ENCODE results near the gene SNTB2. TPM values are rescaled to one million over a fixed set of nuclear protein-coding genes. Genes with fewer than 3 reads are reported as not detected.

SNTB2 gene
- total and polyA plus RNA-seq, 2 donors (not counting 1 experiment from before 2014, with no cell fraction given), result 51.8 to 63.3 TPM

GRCh38 chr16:69316595-69317034, 129.7 kb downstream of the SNTB2 start:
- Histone ChIP-seq H2AFZ (ENCODE audit: low read length) (no peak overlapping the region), H3K4me3 (replicated peaks in 1 of 4; ENCODE audit: control extremely low read depth in 1 of 4, insufficient read depth in 1 of 4, low read depth in 3 of 4, low read length in 4 of 4) (no peak overlapping the region), H3K79me2 (ENCODE audit: control insufficient read depth, insufficient read depth, low read length) (peaks cover 38% of the 10 kb centered on the region), H4K20me1 (ENCODE audit: control insufficient read depth, extremely low read depth, insufficient read depth, low read length) (no peaks in the 10 kb centered on the region), H3K4me1 (ENCODE audit: control insufficient read depth, extremely low read depth, insufficient read depth, low read length) (no peaks in the 10 kb centered on the region), H3K9me3 (ENCODE audit: control insufficient read depth, insufficient read depth, low read depth, low read length) (no peaks in the 10 kb centered on the region), H3K27ac (ENCODE audit: insufficient read depth, low read length) (no peak overlapping the region), H3K9ac (ENCODE audit: insufficient read depth, low read length) (no peak overlapping the region), H3K27me3 (ENCODE audit: control insufficient read depth, insufficient read depth, low read length) (no peaks in the 10 kb centered on the region), H3K4me2 (ENCODE audit: extremely low read depth, insufficient read depth, low read length) (no peak overlapping the region), H3K36me3 (ENCODE audit: control insufficient read depth, insufficient read depth, low read length) (peaks cover 39% of the 10 kb centered on the region)
- TF ChIP-seq CTCF (conservative IDR thresholded peaks at IDR 0.05 in 1 of 2, IDR thresholded peaks at IDR 0.05 in 1 of 2; ENCODE audit: low read depth in 1 of 2, low read length in 2 of 2) (no peak), EZH2 (IDR thresholded peaks at IDR 0.05; ENCODE audit: low read length, missing control alignments) (no peak)
- no peak for DNase-seq (ENCODE audit: low read depth in 2 of 2)

GRCh38 chr16:69318177-69318910, 131.4 kb downstream of the SNTB2 start:
- H3K4me2 ChIP-seq (ENCODE audit: extremely low read depth, insufficient read depth, low read length), result no peak overlapping the region

GRCh38 chr16:69318911-69319289, 131.9 kb downstream of the SNTB2 start:
- no peak for TF ChIP-seq CTCF (conservative IDR thresholded peaks at IDR 0.05 in 1 of 2, IDR thresholded peaks at IDR 0.05 in 1 of 2; ENCODE audit: low read depth in 1 of 2, low read length in 2 of 2)
- no peak for TF ChIP-seq EZH2 (IDR thresholded peaks at IDR 0.05; ENCODE audit: low read length, missing control alignments)
- H3K9ac ChIP-seq (ENCODE audit: insufficient read depth, low read length), result no peak overlapping the region
- H3K27ac ChIP-seq (ENCODE audit: insufficient read depth, low read length), result no peak overlapping the region
- H3K79me2 ChIP-seq (ENCODE audit: control insufficient read depth, insufficient read depth, low read length), result peaks cover 28% of the 10 kb centered on the region
- H3K27me3 ChIP-seq (ENCODE audit: control insufficient read depth, insufficient read depth, low read length), result no peaks in the 10 kb centered on the region
- H4K20me1 ChIP-seq (ENCODE audit: control insufficient read depth, extremely low read depth, insufficient read depth, low read length), result no peaks in the 10 kb centered on the region
- no peaks in the 10 kb centered on the region for H3K4me1 ChIP-seq (ENCODE audit: control insufficient read depth, extremely low read depth, insufficient read depth, low read length)
- DNase-seq (ENCODE audit: low read depth in 2 of 2), result no peak
- no peak overlapping the region for H3K4me2 ChIP-seq (ENCODE audit: extremely low read depth, insufficient read depth, low read length)
- H3K9me3 ChIP-seq (ENCODE audit: control insufficient read depth, insufficient read depth, low read depth, low read length), result no peaks in the 10 kb centered on the region
- peaks cover 51% of the 10 kb centered on the region for H3K36me3 ChIP-seq (ENCODE audit: control insufficient read depth, insufficient read depth, low read length)
- no peak overlapping the region for H3K4me3 ChIP-seq (replicated peaks in 1 of 4; ENCODE audit: control extremely low read depth in 1 of 4, insufficient read depth in 1 of 4, low read depth in 3 of 4, low read length in 4 of 4)
- no peak overlapping the region for H2AFZ ChIP-seq (ENCODE audit: low read length)

More at GRCh38 chr16:69318177-69318910, 131.4 kb downstream of the SNTB2 start:
- no peaks in the 10 kb centered on the region for H3K9me3 ChIP-seq (ENCODE audit: control insufficient read depth, insufficient read depth, low read depth, low read length)
- DNase-seq (ENCODE audit: low read depth in 2 of 2), result no peak
- H2AFZ ChIP-seq (ENCODE audit: low read length), result no peak overlapping the region
- no peaks in the 10 kb centered on the region for H3K4me1 ChIP-seq (ENCODE audit: control insufficient read depth, extremely low read depth, insufficient read depth, low read length)
- H4K20me1 ChIP-seq (ENCODE audit: control insufficient read depth, extremely low read depth, insufficient read depth, low read length), result no peaks in the 10 kb centered on the region
- H3K9ac ChIP-seq (ENCODE audit: insufficient read depth, low read length), result no peak overlapping the region
- peaks cover 49% of the 10 kb centered on the region for H3K36me3 ChIP-seq (ENCODE audit: control insufficient read depth, insufficient read depth, low read length)
- H3K79me2 ChIP-seq (ENCODE audit: control insufficient read depth, insufficient read depth, low read length), result peaks cover 31% of the 10 kb centered on the region
- no peak overlapping the region for H3K27ac ChIP-seq (ENCODE audit: insufficient read depth, low read length)
- H3K27me3 ChIP-seq (ENCODE audit: control insufficient read depth, insufficient read depth, low read length), result no peaks in the 10 kb centered on the region
- TF ChIP-seq CTCF (conservative IDR thresholded peaks at IDR 0.05 in 1 of 2, IDR thresholded peaks at IDR 0.05 in 1 of 2; ENCODE audit: low read depth in 1 of 2, low read length in 2 of 2) (no peak), EZH2 (IDR thresholded peaks at IDR 0.05; ENCODE audit: low read length, missing control alignments) (no peak)
- no peak overlapping the region for H3K4me3 ChIP-seq (replicated peaks in 1 of 4; ENCODE audit: control extremely low read depth in 1 of 4, insufficient read depth in 1 of 4, low read depth in 3 of 4, low read length in 4 of 4)
